MCF 10A (cell line): Measurements from ENCODE around the gene RALGPS1. TPM values are rescaled to one million over a fixed set of nuclear protein-coding genes. Genes with fewer than 3 reads are reported as not detected.

Source experiments
- BruUV-seq: library from RNA; stranded (reverse); fragments of 400-500 nt; replicated peaks from 2 replicates; lab custom pipeline; 2021; lab: Mats Ljungman, UMichigan
- CTCF ChIA-PET: fragments of 300-600 bp; sonication (Branson Sonifier 250); formaldehyde crosslinking; extraction: SDS; loops from one replicate; lab custom pipeline; 2021; ENCODE audit warnings: antibody characterized with exemption, inconsistent platforms; lab: Yijun Ruan, JAX
- POLR2A ChIA-PET: fragments of 300-600, 350-650 bp; sonication (Branson Sonifier 250); formaldehyde crosslinking; extraction: SDS; loops from one replicate; lab custom pipeline; 2020; ENCODE audit warnings: antibody characterized with exemption, inconsistent platforms; lab: Yijun Ruan, JAX
- DNase-seq: peaks from one replicate; pipeline ENCODE4 v3.0.0-alpha.2; 2018; ENCODE audit not compliant: unreplicated experiment
- H3K27ac Mint-ChIP-seq: one replicate; pipeline ENCODE4 v1.8.0; 2022; ENCODE audit warnings: mild to moderate bottlenecking, low read depth, mixed read lengths; ENCODE audit not compliant: unreplicated experiment
- H3K27me3 Mint-ChIP-seq: one replicate; pipeline ENCODE4 v1.8.0; 2022; ENCODE audit warnings: mixed read lengths; ENCODE audit not compliant: insufficient read depth, unreplicated experiment
- H3K36me3 Mint-ChIP-seq: one replicate; pipeline ENCODE4 v1.8.0; 2022; ENCODE audit warnings: mild to moderate bottlenecking, moderate library complexity, mixed read lengths; ENCODE audit not compliant: insufficient read depth, unreplicated experiment
- H3K4me1 Mint-ChIP-seq: one replicate; pipeline ENCODE4 v1.8.0; 2022; ENCODE audit warnings: mixed read lengths; ENCODE audit not compliant: insufficient read depth, unreplicated experiment
- H3K4me3 Mint-ChIP-seq: one replicate; pipeline ENCODE4 v1.8.0; 2022; ENCODE audit warnings: mild to moderate bottlenecking, moderate library complexity, mixed read lengths; ENCODE audit not compliant: unreplicated experiment
- H3K9me3 Mint-ChIP-seq: one replicate; pipeline ENCODE4 v1.8.0; 2022; ENCODE audit warnings: mixed read lengths; ENCODE audit not compliant: unreplicated experiment
- intact Hi-C: fragments of 100-400 bp; cut with micrococcal nuclease; formaldehyde crosslinking; loops from 2 replicates; pipeline ENCODE4 v1.14.1; 2022
- total RNA-seq: library from RNA; stranded (reverse); gene quantifications from 2 replicates; pipeline ENCODE4 v1.2.3, GENCODE V29; 2022
- TF ChIP-seq, protein P1 (sequence below): fragments of 200-600 bp; IDR thresholded peaks from one replicate; pipeline ENCODE4 v1.8.0; 2022; ENCODE audit warnings: antibody characterized with exemption, mild to moderate bottlenecking; ENCODE audit not compliant: unreplicated experiment

RALGPS1 gene
- total RNA-seq, 1 experiment from 2014 or later = 2.4 TPM

GRCh38 chr9:126983767-126984166 is 69.2 kb downstream of the RALGPS1 start:
- Mint-ChIP-seq H3K4me1 (peaks cover 37% of the 10 kb centered on the region), H3K36me3 (peaks cover 6% of the 10 kb centered on the region), H3K9me3 (peaks cover 8% of the 10 kb centered on the region), H3K27ac (no peak overlapping the region), H3K4me3 (no peak overlapping the region), H3K27me3 (peaks cover 39% of the 10 kb centered on the region)
- no TSS peak for BruUV-seq
- ChIA-PET CTCF (interaction anchor here (0.6 kb wide), 3 partner anchors 46 to 263 kb away, joined by 3 to 5 read pairs (median 5); no protein-coding TSS in a partner anchor), POLR2A (interaction anchor here (1.6 kb wide), 1 partner anchor 26 kb away, joined by 3 read pairs; no protein-coding TSS in a partner anchor)
- intact Hi-C loops = no loop called here
- TF ChIP-seq, protein P1, sequence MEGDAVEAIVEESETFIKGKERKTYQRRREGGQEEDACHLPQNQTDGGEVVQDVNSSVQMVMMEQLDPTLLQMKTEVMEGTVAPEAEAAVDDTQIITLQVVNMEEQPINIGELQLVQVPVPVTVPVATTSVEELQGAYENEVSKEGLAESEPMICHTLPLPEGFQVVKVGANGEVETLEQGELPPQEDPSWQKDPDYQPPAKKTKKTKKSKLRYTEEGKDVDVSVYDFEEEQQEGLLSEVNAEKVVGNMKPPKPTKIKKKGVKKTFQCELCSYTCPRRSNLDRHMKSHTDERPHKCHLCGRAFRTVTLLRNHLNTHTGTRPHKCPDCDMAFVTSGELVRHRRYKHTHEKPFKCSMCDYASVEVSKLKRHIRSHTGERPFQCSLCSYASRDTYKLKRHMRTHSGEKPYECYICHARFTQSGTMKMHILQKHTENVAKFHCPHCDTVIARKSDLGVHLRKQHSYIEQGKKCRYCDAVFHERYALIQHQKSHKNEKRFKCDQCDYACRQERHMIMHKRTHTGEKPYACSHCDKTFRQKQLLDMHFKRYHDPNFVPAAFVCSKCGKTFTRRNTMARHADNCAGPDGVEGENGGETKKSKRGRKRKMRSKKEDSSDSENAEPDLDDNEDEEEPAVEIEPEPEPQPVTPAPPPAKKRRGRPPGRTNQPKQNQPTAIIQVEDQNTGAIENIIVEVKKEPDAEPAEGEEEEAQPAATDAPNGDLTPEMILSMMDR = no peak
- no peak for DNase-seq

- Mint-ChIP-seq H3K36me3 (peaks cover 6% of the 10 kb centered on the region), H3K4me3 (no peak overlapping the region), H3K4me1 (peaks cover 37% of the 10 kb centered on the region), H3K27ac (no peak overlapping the region), H3K9me3 (peaks cover 8% of the 10 kb centered on the region), H3K27me3 (peaks cover 51% of the 10 kb centered on the region)
- ChIA-PET CTCF (interaction anchor here (0.7 kb wide), 1 partner anchor 220 kb away, joined by 6 read pairs; no protein-coding TSS in a partner anchor), POLR2A (interaction anchor here (0.6 to 2.0 kb wide), 4 partner anchors 16 to 64 kb away, joined by 3 to 4 read pairs (median 4); no protein-coding TSS in a partner anchor)
- peak; percentile 21 for DNase-seq
- TF ChIP-seq, protein P1 = no peak
- intact Hi-C loops = no loop called here
- no TSS peak for BruUV-seq
These were observed 70.4 kb downstream of the RALGPS1 start for GRCh38 chr9:126984969-126985368.

- H3K27ac Mint-ChIP-seq = peak overlapping the region; percentile 67
- peaks cover 8% of the 10 kb centered on the region for H3K9me3 Mint-ChIP-seq
- DNase-seq = peak; percentile 97
- no TSS peak for BruUV-seq
- peaks cover 61% of the 10 kb centered on the region for H3K27me3 Mint-ChIP-seq
- peaks cover 6% of the 10 kb centered on the region for H3K36me3 Mint-ChIP-seq
- TF ChIP-seq, protein P1 = no peak
- intact Hi-C loops = loop anchor here (1.0 kb wide), 1 partner anchor 213 kb away; no protein-coding TSS in a partner anchor
- H3K4me1 Mint-ChIP-seq = peaks cover 37% of the 10 kb centered on the region
- ChIA-PET CTCF (interaction anchor here (0.6 to 1.8 kb wide), 6 partner anchors 10 to 212 kb away, joined by 3 to 12 read pairs (median 4); no protein-coding TSS in a partner anchor), POLR2A (interaction anchor here (0.6 to 2.0 kb wide), 5 partner anchors 17 to 374 kb away, joined by 3 to 5 read pairs (median 4); no protein-coding TSS in a partner anchor)
- peak overlapping the region; percentile 9 for H3K4me3 Mint-ChIP-seq
These were observed 71.4 kb downstream of the RALGPS1 start for GRCh38 chr9:126985870-126986498.

GRCh38 chr9:126986506-126986951 is 71.9 kb downstream of the RALGPS1 start:
- CTCF ChIA-PET = interaction anchor here (0.6 to 1.8 kb wide), 7 partner anchors 11 to 211 kb away, joined by 3 to 12 read pairs (median 4); no protein-coding TSS in a partner anchor
- Mint-ChIP-seq H3K4me3 (no peak overlapping the region), H3K4me1 (peaks cover 37% of the 10 kb centered on the region), H3K27ac (no peak overlapping the region), H3K9me3 (peaks cover 8% of the 10 kb centered on the region), H3K36me3 (peaks cover 6% of the 10 kb centered on the region), H3K27me3 (peaks cover 67% of the 10 kb centered on the region)
- BruUV-seq = no TSS peak
- TF ChIP-seq, protein P1 = no peak
- DNase-seq = peak; percentile 64
- intact Hi-C loops = loop anchor here (1.0 kb wide), 1 partner anchor 213 kb away; no protein-coding TSS in a partner anchor
- POLR2A ChIA-PET = interaction anchor here (1.1 to 2.0 kb wide), 3 partner anchors 18 to 238 kb away, joined by 3 to 4 read pairs (median 3); no protein-coding TSS in a partner anchor
